HCT116 (cell line): ENCODE measurements around the gene COL15A1. TPM values are rescaled to one million over a fixed set of nuclear protein-coding genes. Genes with fewer than 3 reads are reported as not detected.

Experiments
- ATAC-seq: fragments of 200-7000 bp; cut with Tn5 transposase; 2 replicates; pipeline ENCODE4 v1.9.1; 2020; ENCODE audit warnings: mild to moderate bottlenecking, moderate library complexity
- BruUV-seq: library from RNA; stranded (reverse); fragments of 400-500 nt; replicated peaks from 2 replicates; lab custom pipeline; 2021; lab: Mats Ljungman, UMichigan
- CTCF ChIA-PET: fragments of 300-600 bp; sonication (Branson Sonifier 250); formaldehyde crosslinking; loops from one replicate; lab custom pipeline; 2021; ENCODE audit warnings: antibody characterized with exemption; lab: Charles Lee
- POLR2A ChIA-PET: fragments of 300-600, 350-600 bp; sonication (Branson Sonifier 250); formaldehyde crosslinking; loops from one replicate; lab custom pipeline; 2021; ENCODE audit warnings: antibody characterized with exemption; lab: Charles Lee
- RAD21 ChIA-PET, 2 experiments: fragments of 300-600 bp; sonication (Branson Sonifier 250); formaldehyde crosslinking; loops; one replicate each; lab custom pipeline; 2023; ENCODE audit warnings: low total read pairs in 2 of 2; ENCODE audit not compliant: uncharacterized antibody in 2 of 2, unreplicated experiment in 2 of 2, low non-redundant PET in 1 of 2; lab: Charles Lee
- DNase-seq: peaks from one replicate; pipeline ENCODE4 v3.0.0-alpha.2; 2010; ENCODE audit warnings: low read depth, low spot score
- H2AFZ ChIP-seq: fragments of 200-600 bp; shearing (Covaris generic), sonication (generic); 2 replicates; pipeline ENCODE4 v1.6.1; 2017; ENCODE audit warnings: low read depth, mixed run types, mixed read lengths, antibody characterized with exemption, low read length; ENCODE audit not compliant: poor library complexity, severe bottlenecking
- H3K27ac ChIP-seq: 2 replicates; pipeline ENCODE4 v1.5.1; 2012; ENCODE audit warnings: low read depth, low read length
- H3K27me3 ChIP-seq: fragments of 200-600 bp; sonication (generic); 2 replicates; pipeline ENCODE4 v1.6.1; 2016; ENCODE audit warnings: mixed run types, low read length, mixed read lengths; ENCODE audit not compliant: insufficient read depth
- H3K36me3 ChIP-seq, 2 experiments: fragments of 200-500 bp in 1 of 2; fragments of 200-600 bp in 1 of 2; sonication (Bioruptor generic) in 1 of 2; sonication (generic) in 1 of 2; 2 replicates each; pipeline versions ENCODE4 v1.5.1 to v1.6.1; 2014 to 2016; ENCODE audit warnings: low read length in 2 of 2, inconsistent platforms in 1 of 2, mixed read lengths in 1 of 2, mixed run types in 1 of 2; ENCODE audit not compliant: insufficient read depth in 2 of 2, control insufficient read depth in 1 of 2
- H3K4me1 ChIP-seq, 2 experiments: fragments of 200-600 bp in 1 of 2; sonication (generic) in 1 of 2; 2 replicates each; pipeline versions ENCODE4 v1.5.1 to v1.6.1; 2012 to 2017; ENCODE audit warnings: low read length in 2 of 2, inconsistent platforms in 1 of 2, mild to moderate bottlenecking in 1 of 2, mixed read lengths in 1 of 2, mixed run types in 1 of 2, moderate library complexity in 1 of 2; ENCODE audit not compliant: insufficient read depth in 2 of 2, control insufficient read depth in 1 of 2
- H3K4me2 ChIP-seq: fragments of 200-600 bp; sonication (generic); 2 replicates; pipeline ENCODE4 v1.6.1; 2017; ENCODE audit warnings: mixed run types, low read length, mixed read lengths
- H3K4me3 ChIP-seq, 2 experiments: fragments of 200-600 bp in 1 of 2; sonication (generic) in 1 of 2; replicated peaks in 1 of 2; 2 replicates each; pipeline ENCODE4 v1.5.1; 2011 to 2016; ENCODE audit warnings: low read length in 2 of 2, control low read depth in 1 of 2, low read depth in 1 of 2, mild to moderate bottlenecking in 1 of 2, mixed read lengths in 1 of 2, mixed run types in 1 of 2
- H3K79me2 ChIP-seq: fragments of 200-600 bp; sonication (generic); 2 replicates; pipeline ENCODE4 v1.6.1; 2017; ENCODE audit warnings: mild to moderate bottlenecking, mixed run types, low read length, moderate library complexity, mixed read lengths; ENCODE audit not compliant: insufficient read depth
- H3K9ac ChIP-seq: fragments of 200-600 bp; sonication (generic); 2 replicates; pipeline ENCODE4 v1.6.1; 2016; ENCODE audit warnings: low read length, mixed read lengths
- H3K9me2 ChIP-seq: fragments of 200-600 bp; sonication (generic), shearing (Covaris generic); 2 replicates; pipeline ENCODE4 v1.6.1; 2017; ENCODE audit warnings: mixed run types, mild to moderate bottlenecking, moderate library complexity; ENCODE audit not compliant: insufficient read depth
- H3K9me3 ChIP-seq, 2 experiments: fragments of 200-500 bp in 1 of 2; fragments of 200-600 bp in 1 of 2; sonication (Bioruptor generic) in 1 of 2; sonication (generic) in 1 of 2; 2 replicates each; pipeline ENCODE4 v1.6.1; 2014 to 2017; ENCODE audit warnings: low read length in 2 of 2, mixed read lengths in 2 of 2, inconsistent platforms in 1 of 2, low read depth in 1 of 2, mild to moderate bottlenecking in 1 of 2, mixed run types in 1 of 2, moderate library complexity in 1 of 2; ENCODE audit not compliant: control insufficient read depth in 1 of 2, insufficient read depth in 1 of 2
- H4K20me1 ChIP-seq: fragments of 200-600 bp; sonication (generic), shearing (Covaris generic); 2 replicates; pipeline ENCODE4 v1.6.1; 2017; ENCODE audit warnings: mixed run types, mild to moderate bottlenecking, moderate library complexity; ENCODE audit not compliant: insufficient read depth
- ATF3 ChIP-seq: IDR thresholded peaks from 2 replicates; pipeline ENCODE4 v1.6.1; 2012
- CBX3 ChIP-seq: IDR thresholded peaks from 2 replicates; pipeline ENCODE4 v1.6.1; 2012; ENCODE audit warnings: low read depth
- CEBPB ChIP-seq: IDR thresholded peaks from 2 replicates; pipeline ENCODE4 v1.6.1; 2012; ENCODE audit warnings: low read depth
- EGR1 ChIP-seq: IDR thresholded peaks from 2 replicates; pipeline ENCODE4 v1.6.1; 2012; ENCODE audit warnings: low read depth
- EZH2 ChIP-seq: fragments of 200-600 bp; sonication (generic); IDR thresholded peaks from 2 replicates; pipeline ENCODE4 v1.6.1; 2017; ENCODE audit warnings: antibody characterized with exemption, mixed run types
- EZH2phosphoT487 ChIP-seq: fragments of 200-600 bp; IDR thresholded peaks from 2 replicates; pipeline ENCODE4 v1.6.1; 2018; ENCODE audit warnings: antibody characterized with exemption, borderline replicate concordance
- JUND ChIP-seq: IDR thresholded peaks from 2 replicates; pipeline ENCODE4 v1.6.1; 2012
- POLR2A ChIP-seq: IDR thresholded peaks from 2 replicates; pipeline ENCODE4 v1.7.0; 2011; ENCODE audit warnings: borderline replicate concordance; ENCODE audit not compliant: insufficient read depth, insufficient read length; ENCODE audit errors: extremely low read depth
- POLR2AphosphoS5 ChIP-seq: IDR thresholded peaks from 2 replicates; pipeline ENCODE4 v1.6.1; 2011; ENCODE audit warnings: mild to moderate bottlenecking, low read depth, low read length, moderate library complexity
- SP1 ChIP-seq: IDR thresholded peaks from 2 replicates; pipeline ENCODE4 v1.6.1; 2012; ENCODE audit warnings: low read depth
- ZFX ChIP-seq: fragments of 450-650 bp; IDR thresholded peaks from 2 replicates; pipeline ENCODE4 v1.6.1; 2017
- intact Hi-C: fragments of 100-400 bp; cut with micrococcal nuclease; formaldehyde crosslinking; loops from 2 replicates; pipeline ENCODE4 v1.10.0; 2022
- total RNA-seq: library from RNA; stranded (reverse); gene quantifications from one replicate; pipeline ENCODE4 v1.2.1, GENCODE V29; 2021; ENCODE audit not compliant: unreplicated experiment
- TF ChIP-seq, protein P1 (sequence below): IDR thresholded peaks from 2 replicates; pipeline ENCODE4 v1.6.1; 2011; ENCODE audit warnings: mild to moderate bottlenecking, low read length, moderate library complexity; ENCODE audit not compliant: insufficient replicate concordance; ENCODE audit errors: extremely low read depth

COL15A1 gene
- total RNA-seq, 1 experiment from 2014 or later, result 0.15 TPM

GRCh38 chr9:99023831-99024230 lies 80.1 kb downstream of the COL15A1 start (continued):
- TF ChIP-seq, protein P1, sequence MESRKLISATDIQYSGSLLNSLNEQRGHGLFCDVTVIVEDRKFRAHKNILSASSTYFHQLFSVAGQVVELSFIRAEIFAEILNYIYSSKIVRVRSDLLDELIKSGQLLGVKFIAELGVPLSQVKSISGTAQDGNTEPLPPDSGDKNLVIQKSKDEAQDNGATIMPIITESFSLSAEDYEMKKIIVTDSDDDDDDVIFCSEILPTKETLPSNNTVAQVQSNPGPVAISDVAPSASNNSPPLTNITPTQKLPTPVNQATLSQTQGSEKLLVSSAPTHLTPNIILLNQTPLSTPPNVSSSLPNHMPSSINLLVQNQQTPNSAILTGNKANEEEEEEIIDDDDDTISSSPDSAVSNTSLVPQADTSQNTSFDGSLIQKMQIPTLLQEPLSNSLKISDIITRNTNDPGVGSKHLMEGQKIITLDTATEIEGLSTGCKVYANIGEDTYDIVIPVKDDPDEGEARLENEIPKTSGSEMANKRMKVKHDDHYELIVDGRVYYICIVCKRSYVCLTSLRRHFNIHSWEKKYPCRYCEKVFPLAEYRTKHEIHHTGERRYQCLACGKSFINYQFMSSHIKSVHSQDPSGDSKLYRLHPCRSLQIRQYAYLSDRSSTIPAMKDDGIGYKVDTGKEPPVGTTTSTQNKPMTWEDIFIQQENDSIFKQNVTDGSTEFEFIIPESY, result no peak

- Histone ChIP-seq H3K4me1 (peaks cover 0 to 2% of the 10 kb centered on the region in 2 experiments; a peak in 1 of 4 replicates), H3K9ac (no peak overlapping the region), H3K4me2 (no peak overlapping the region), H3K79me2 (no peaks in the 10 kb centered on the region), H3K4me3 (no peak overlapping the region), H3K9me3 (no peaks in the 10 kb centered on the region), H4K20me1 (no peaks in the 10 kb centered on the region), H3K27ac (no peak overlapping the region), H3K36me3 (no peaks in the 10 kb centered on the region), H3K9me2 (no peaks in the 10 kb centered on the region), H2AFZ (no peak overlapping the region), H3K27me3 (0 out of 2 replicates have a peak, but pooled peaks cover 3% of the 10 kb centered on the region)
- POLR2A ChIA-PET, result no interaction called here
- DNase-seq, result no peak
- TF ChIP-seq ATF3, result no peak
- TF ChIP-seq JUND, result no peak
- TF ChIP-seq EZH2phosphoT487, result no peak
- TF ChIP-seq ZFX, result no peak
- TF ChIP-seq EGR1, result no peak
- no peak for TF ChIP-seq SP1
- TF ChIP-seq POLR2A, result no peak
- no peak for TF ChIP-seq CBX3
- TF ChIP-seq CEBPB, result no peak
- no peak for TF ChIP-seq EZH2
- TF ChIP-seq POLR2AphosphoS5, result no peak
- no peak for ATAC-seq
- no TSS peak for BruUV-seq
- RAD21 ChIA-PET, result no interaction called here
- CTCF ChIA-PET, result no interaction called here
- intact Hi-C loops, result no loop called here
These were observed 81.3 kb downstream of the COL15A1 start for GRCh38 chr9:99024959-99025358.
